Measurements from ENCODE around the gene JAK3. TPM values are rescaled to one million over a fixed set of nuclear protein-coding genes. Genes with fewer than 3 reads are reported as not detected.

The JAK3 gene
- total and polyA plus RNA-seq, 7 donors: 0.46 to 22.0 (median 1.4) TPM

DNA sequence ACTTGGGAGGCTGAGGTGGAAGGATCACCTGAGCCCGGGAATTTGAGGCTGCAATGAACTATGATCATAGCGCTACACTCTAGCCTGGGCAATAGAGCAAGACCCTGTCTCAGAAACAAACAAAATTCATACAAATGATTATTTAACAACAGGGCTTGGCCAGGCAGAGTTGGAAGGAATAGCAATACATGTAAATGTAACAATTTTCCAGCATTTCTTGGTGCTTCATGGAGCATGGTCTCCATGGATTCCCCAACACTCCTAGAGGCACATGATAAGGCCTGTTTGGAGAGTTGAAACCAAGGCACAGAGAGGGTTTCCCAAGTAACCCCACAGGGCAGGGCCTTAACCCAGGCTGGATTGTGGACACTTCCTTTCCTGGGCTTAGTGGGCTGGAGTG, 36.7 kb downstream of the JAK3 start:
- no peak overlapping the region for H3K27ac ChIP-seq
- intact Hi-C loops (cut with DNase I): no loop called here
- no peak for DNase-seq
- H3K4me1 ChIP-seq: no peaks in the 10 kb centered on the region
- H3K27me3 ChIP-seq: peaks cover 0 to 8% (median 6%) of the 10 kb centered on the region in 3 donors
- no peaks in the 10 kb centered on the region for H3K9me3 ChIP-seq
- WGBS, 2 donors: 94 to 96% methylated on average over 2 of the region's 2 CpGs
- no peaks in the 10 kb centered on the region for H3K36me3 ChIP-seq
- no peak overlapping the region for H3K4me3 ChIP-seq
- TF ChIP-seq POLR2A (IDR thresholded peaks at IDR 0.05): no peak
- no peak for TF ChIP-seq POLR2AphosphoS5 (IDR thresholded peaks at IDR 0.05)
- TF ChIP-seq, protein P1, sequence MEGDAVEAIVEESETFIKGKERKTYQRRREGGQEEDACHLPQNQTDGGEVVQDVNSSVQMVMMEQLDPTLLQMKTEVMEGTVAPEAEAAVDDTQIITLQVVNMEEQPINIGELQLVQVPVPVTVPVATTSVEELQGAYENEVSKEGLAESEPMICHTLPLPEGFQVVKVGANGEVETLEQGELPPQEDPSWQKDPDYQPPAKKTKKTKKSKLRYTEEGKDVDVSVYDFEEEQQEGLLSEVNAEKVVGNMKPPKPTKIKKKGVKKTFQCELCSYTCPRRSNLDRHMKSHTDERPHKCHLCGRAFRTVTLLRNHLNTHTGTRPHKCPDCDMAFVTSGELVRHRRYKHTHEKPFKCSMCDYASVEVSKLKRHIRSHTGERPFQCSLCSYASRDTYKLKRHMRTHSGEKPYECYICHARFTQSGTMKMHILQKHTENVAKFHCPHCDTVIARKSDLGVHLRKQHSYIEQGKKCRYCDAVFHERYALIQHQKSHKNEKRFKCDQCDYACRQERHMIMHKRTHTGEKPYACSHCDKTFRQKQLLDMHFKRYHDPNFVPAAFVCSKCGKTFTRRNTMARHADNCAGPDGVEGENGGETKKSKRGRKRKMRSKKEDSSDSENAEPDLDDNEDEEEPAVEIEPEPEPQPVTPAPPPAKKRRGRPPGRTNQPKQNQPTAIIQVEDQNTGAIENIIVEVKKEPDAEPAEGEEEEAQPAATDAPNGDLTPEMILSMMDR (IDR thresholded peaks at IDR 0.05): no peak
- no peak for TF ChIP-seq EP300 (IDR thresholded peaks at IDR 0.05)

GRCh38 chr19:17807731-17808316, 40.0 kb downstream of the JAK3 start:
- intact Hi-C loops (cut with DNase I): no loop called here
- WGBS, 2 donors: 69 to 87% methylated on average over 38 of the region's 38 CpGs
- H3K27me3 ChIP-seq: peaks cover 0 to 12% (median 6%) of the 10 kb centered on the region in 3 donors

GRCh38 chr19:17806945-17807344, 40.8 kb downstream of the JAK3 start:
- intact Hi-C loops (cut with DNase I): no loop called here
- DNase-seq: no peak
- WGBS, 2 donors: 56 to 71% methylated on average over 3 of the region's 3 CpGs
- H3K27ac ChIP-seq: no peak overlapping the region
- no peaks in the 10 kb centered on the region for H3K9me3 ChIP-seq
- H3K4me1 ChIP-seq: no peaks in the 10 kb centered on the region
- H3K4me3 ChIP-seq: no peak overlapping the region
- H3K36me3 ChIP-seq: no peaks in the 10 kb centered on the region
- TF ChIP-seq EP300 (IDR thresholded peaks at IDR 0.05): no peak
- no peak for TF ChIP-seq POLR2A (IDR thresholded peaks at IDR 0.05)
- TF ChIP-seq, protein P1 (IDR thresholded peaks at IDR 0.05): no peak
- TF ChIP-seq POLR2AphosphoS5 (IDR thresholded peaks at IDR 0.05): no peak
- peaks cover 0 to 12% (median 6%) of the 10 kb centered on the region in 3 donors for H3K27me3 ChIP-seq

More at GRCh38 chr19:17807731-17808316, 40.0 kb downstream of the JAK3 start:
- Histone ChIP-seq H3K36me3 (no peaks in the 10 kb centered on the region), H3K9me3 (no peaks in the 10 kb centered on the region), H3K4me3 (no peak overlapping the region), H3K27ac (no peak overlapping the region), H3K4me1 (no peaks in the 10 kb centered on the region)
- DNase-seq: no peak
- no peak for TF ChIP-seq EP300 (IDR thresholded peaks at IDR 0.05)
- TF ChIP-seq, protein P1 (IDR thresholded peaks at IDR 0.05): no peak
- no peak for TF ChIP-seq POLR2A (IDR thresholded peaks at IDR 0.05)
- TF ChIP-seq POLR2AphosphoS5 (IDR thresholded peaks at IDR 0.05): no peak

- H3K27me3 ChIP-seq: peaks cover 0 to 12% (median 6%) of the 10 kb centered on the region in 3 donors
- 94% methylated on average over 4 of the region's 4 CpGs for WGBS, 2 donors
- intact Hi-C loops (cut with DNase I): no loop called here
Observed at GRCh38 chr19:17805427-17805826, 42.4 kb downstream of the JAK3 start.

More at GRCh38 chr19:17805427-17805826, 42.4 kb downstream of the JAK3 start:
- TF ChIP-seq, protein P1 (IDR thresholded peaks at IDR 0.05): no peak
- no peak overlapping the region for H3K27ac ChIP-seq
- H3K4me1 ChIP-seq: no peaks in the 10 kb centered on the region
- no peak overlapping the region for H3K4me3 ChIP-seq
- DNase-seq: no peak
- H3K36me3 ChIP-seq: no peaks in the 10 kb centered on the region
- no peaks in the 10 kb centered on the region for H3K9me3 ChIP-seq
